OCI-LY7 (cell line): ENCODE measurements around the gene TPCN1. TPM values are rescaled to one million over a fixed set of nuclear protein-coding genes. Genes with fewer than 3 reads are reported as not detected.

Source experiments
- BruUV-seq: library from RNA; stranded (reverse); fragments of 400-500 nt; replicated peaks from 2 replicates; lab custom pipeline; 2021; lab: Mats Ljungman, UMichigan
- CTCF ChIA-PET: fragments of 300-600 bp; sonication (Branson Sonifier 250); formaldehyde crosslinking; loops from one replicate; lab custom pipeline; 2022; ENCODE audit warnings: antibody characterized with exemption; ENCODE audit not compliant: unreplicated experiment; lab: Charles Lee
- POLR2A ChIA-PET: fragments of 300-600 bp; sonication (Branson Sonifier 250); formaldehyde crosslinking; loops from one replicate; lab custom pipeline; 2022; ENCODE audit warnings: antibody characterized with exemption; lab: Charles Lee
- DNase-seq: peaks from one replicate; pipeline ENCODE4 v3.0.0-alpha.2; 2015; ENCODE audit warnings: low spot score
- H2AFZ ChIP-seq: fragments of 200-600 bp; sonication (generic), shearing (Covaris generic); 2 replicates; pipeline ENCODE4 v1.6.1; 2014; ENCODE audit warnings: mild to moderate bottlenecking, antibody characterized with exemption, low read length, moderate library complexity
- H3K27ac ChIP-seq: fragments of 200-600 bp; sonication (generic); 2 replicates; pipeline ENCODE4 v1.5.1; 2014; ENCODE audit warnings: mixed run types, low read depth, mild to moderate bottlenecking, moderate library complexity, low read length, inconsistent platforms; ENCODE audit not compliant: poor library complexity, severe bottlenecking
- H3K36me3 ChIP-seq: fragments of 200-600 bp; sonication (generic); 2 replicates; pipeline ENCODE4 v1.6.1; 2014; ENCODE audit warnings: mild to moderate bottlenecking, antibody characterized with exemption, low read length, moderate library complexity, mixed read lengths; ENCODE audit not compliant: insufficient read depth
- H3K4me1 ChIP-seq: fragments of 200-600 bp; sonication (generic); 2 replicates; pipeline ENCODE4 v1.5.1; 2014; ENCODE audit warnings: mild to moderate bottlenecking, low read length; ENCODE audit not compliant: insufficient read depth, poor library complexity, severe bottlenecking
- H3K4me2 ChIP-seq: fragments of 200-600 bp; sonication (generic); 2 replicates; pipeline ENCODE4 v1.6.1; 2014; ENCODE audit warnings: mild to moderate bottlenecking, low read length
- H3K4me3 ChIP-seq: fragments of 200-600 bp; sonication (generic); 2 replicates; pipeline ENCODE4 v1.5.1; 2014; ENCODE audit warnings: mild to moderate bottlenecking, low read depth, low read length; ENCODE audit not compliant: poor library complexity, severe bottlenecking
- H3K79me2 ChIP-seq: fragments of 200-600 bp; sonication (generic); 2 replicates; pipeline ENCODE4 v1.6.1; 2016; ENCODE audit warnings: low read depth, mild to moderate bottlenecking, low read length, moderate library complexity, mixed read lengths; ENCODE audit not compliant: insufficient read depth
- H3K9me2 ChIP-seq: fragments of 200-600 bp; sonication (generic); 2 replicates; pipeline ENCODE4 v1.6.1; 2016; ENCODE audit warnings: mild to moderate bottlenecking, low read length, mixed read lengths; ENCODE audit not compliant: insufficient read depth
- H3K9me3 ChIP-seq: fragments of 200-600 bp; sonication (generic); 2 replicates; pipeline ENCODE4 v1.6.1; 2014; ENCODE audit warnings: mild to moderate bottlenecking, mixed run types, low read length, mixed read lengths
- H4K20me1 ChIP-seq: fragments of 200-600 bp; sonication (generic); 2 replicates; pipeline ENCODE4 v1.6.1; 2014; ENCODE audit warnings: mild to moderate bottlenecking, antibody characterized with exemption, low read length, moderate library complexity, mixed read lengths; ENCODE audit not compliant: insufficient read depth
- EZH2phosphoT487 ChIP-seq: fragments of 200-600 bp; sonication (generic); IDR thresholded peaks from 2 replicates; pipeline ENCODE4 v1.6.1; 2018; ENCODE audit warnings: low read depth, borderline replicate concordance, mild to moderate bottlenecking, mixed run types, antibody characterized with exemption, low read length, moderate library complexity, mixed read lengths
- intact Hi-C: fragments of 100-400 bp; cut with micrococcal nuclease; formaldehyde crosslinking; loops from one replicate; pipeline ENCODE4 v1.10.0; 2022; ENCODE audit not compliant: unreplicated experiment
- total RNA-seq, 2 experiments: library from RNA; depleted of rRNA in 1 of 2; stranded (reverse); fragments of >200 nt in 1 of 2; shearing (Covaris generic) in 1 of 2; gene quantifications; 2 replicates each; pipeline ENCODE4 v1.2.3, GENCODE V29; 2014 to 2022
- TF ChIP-seq, protein P1 (sequence below): fragments of 200-600 bp; sonication (generic); conservative IDR thresholded peaks from 2 replicates; pipeline ENCODE4 v1.5.1; 2014; ENCODE audit warnings: mild to moderate bottlenecking, antibody characterized with exemption, low read length, moderate library complexity, mixed read lengths

TPCN1 gene
- total RNA-seq, 2 experiments from 2014 or later, result 96.0 to 160 TPM

DNA sequence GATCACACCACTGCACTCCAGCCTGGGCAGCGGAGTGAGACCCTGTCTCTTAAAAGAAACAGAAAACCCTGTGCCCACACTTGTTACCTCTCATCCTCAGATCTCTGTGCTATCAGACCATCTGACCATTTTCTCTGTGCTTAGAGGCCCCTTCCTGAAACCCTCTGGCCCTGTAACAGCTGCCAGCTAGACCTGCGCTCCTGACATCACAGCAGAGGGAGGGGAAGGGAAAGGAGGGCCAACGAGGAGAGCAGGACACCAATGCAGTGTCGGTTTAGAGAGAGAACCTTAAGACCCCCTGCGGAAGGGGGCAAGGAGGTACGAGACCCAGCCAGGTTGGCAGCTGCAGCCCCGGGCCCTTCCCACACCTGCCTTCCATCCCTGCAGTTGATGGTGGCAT lies 71.3 kb downstream of the TPCN1 start:
- no peaks in the 10 kb centered on the region for H3K9me2 ChIP-seq
- H3K4me2 ChIP-seq, result no peak overlapping the region
- no peaks in the 10 kb centered on the region for H3K4me1 ChIP-seq
- H2AFZ ChIP-seq, result no peak overlapping the region
- H3K4me3 ChIP-seq, result no peak overlapping the region
- H4K20me1 ChIP-seq, result no peaks in the 10 kb centered on the region
- no TSS peak for BruUV-seq
- POLR2A ChIA-PET, result no interaction called here
- H3K27ac ChIP-seq, result no peak overlapping the region
- peaks cover 98% of the 10 kb centered on the region for H3K36me3 ChIP-seq
- H3K79me2 ChIP-seq, result no peaks in the 10 kb centered on the region
- intact Hi-C loops, result no loop called here
- no peaks in the 10 kb centered on the region for H3K9me3 ChIP-seq
- DNase-seq, result no peak
- CTCF ChIA-PET, result no interaction called here
- TF ChIP-seq EZH2phosphoT487, result no peak
- TF ChIP-seq, protein P1, sequence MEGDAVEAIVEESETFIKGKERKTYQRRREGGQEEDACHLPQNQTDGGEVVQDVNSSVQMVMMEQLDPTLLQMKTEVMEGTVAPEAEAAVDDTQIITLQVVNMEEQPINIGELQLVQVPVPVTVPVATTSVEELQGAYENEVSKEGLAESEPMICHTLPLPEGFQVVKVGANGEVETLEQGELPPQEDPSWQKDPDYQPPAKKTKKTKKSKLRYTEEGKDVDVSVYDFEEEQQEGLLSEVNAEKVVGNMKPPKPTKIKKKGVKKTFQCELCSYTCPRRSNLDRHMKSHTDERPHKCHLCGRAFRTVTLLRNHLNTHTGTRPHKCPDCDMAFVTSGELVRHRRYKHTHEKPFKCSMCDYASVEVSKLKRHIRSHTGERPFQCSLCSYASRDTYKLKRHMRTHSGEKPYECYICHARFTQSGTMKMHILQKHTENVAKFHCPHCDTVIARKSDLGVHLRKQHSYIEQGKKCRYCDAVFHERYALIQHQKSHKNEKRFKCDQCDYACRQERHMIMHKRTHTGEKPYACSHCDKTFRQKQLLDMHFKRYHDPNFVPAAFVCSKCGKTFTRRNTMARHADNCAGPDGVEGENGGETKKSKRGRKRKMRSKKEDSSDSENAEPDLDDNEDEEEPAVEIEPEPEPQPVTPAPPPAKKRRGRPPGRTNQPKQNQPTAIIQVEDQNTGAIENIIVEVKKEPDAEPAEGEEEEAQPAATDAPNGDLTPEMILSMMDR, result no peak

DNA sequence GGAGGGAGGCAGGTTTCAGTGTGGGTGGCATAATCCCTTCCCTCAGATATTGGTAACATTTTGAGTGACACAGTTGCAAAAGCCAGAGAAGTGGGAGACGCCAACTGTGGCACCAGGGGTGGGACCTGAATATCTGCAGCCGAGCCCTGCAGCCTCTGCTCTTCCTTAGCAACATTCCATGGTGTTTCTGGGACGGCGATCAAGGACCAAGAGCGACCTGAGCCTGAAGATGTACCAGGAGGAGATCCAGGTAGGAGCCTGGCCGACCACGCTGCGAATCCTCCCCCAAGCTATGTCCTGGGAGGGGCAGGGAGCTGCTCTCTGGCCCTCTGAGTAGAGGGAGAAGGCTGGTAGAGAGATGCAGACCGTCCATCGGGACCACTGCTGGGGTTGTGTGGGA lies 71.8 kb downstream of the TPCN1 start:
- no peak overlapping the region for H3K4me3 ChIP-seq
- no TSS peak for BruUV-seq
- no peak for DNase-seq
- H3K36me3 ChIP-seq, result peaks cover 99% of the 10 kb centered on the region
- H4K20me1 ChIP-seq, result no peaks in the 10 kb centered on the region
- H3K4me1 ChIP-seq, result no peaks in the 10 kb centered on the region
- no peaks in the 10 kb centered on the region for H3K9me2 ChIP-seq
- POLR2A ChIA-PET, result no interaction called here
- no peaks in the 10 kb centered on the region for H3K79me2 ChIP-seq
- H2AFZ ChIP-seq, result no peak overlapping the region
- H3K9me3 ChIP-seq, result no peaks in the 10 kb centered on the region
- H3K4me2 ChIP-seq, result no peak overlapping the region
- CTCF ChIA-PET, result no interaction called here
- TF ChIP-seq EZH2phosphoT487, result no peak
- TF ChIP-seq, protein P1, result no peak
- H3K27ac ChIP-seq, result no peak overlapping the region
- intact Hi-C loops, result no loop called here

DNA sequence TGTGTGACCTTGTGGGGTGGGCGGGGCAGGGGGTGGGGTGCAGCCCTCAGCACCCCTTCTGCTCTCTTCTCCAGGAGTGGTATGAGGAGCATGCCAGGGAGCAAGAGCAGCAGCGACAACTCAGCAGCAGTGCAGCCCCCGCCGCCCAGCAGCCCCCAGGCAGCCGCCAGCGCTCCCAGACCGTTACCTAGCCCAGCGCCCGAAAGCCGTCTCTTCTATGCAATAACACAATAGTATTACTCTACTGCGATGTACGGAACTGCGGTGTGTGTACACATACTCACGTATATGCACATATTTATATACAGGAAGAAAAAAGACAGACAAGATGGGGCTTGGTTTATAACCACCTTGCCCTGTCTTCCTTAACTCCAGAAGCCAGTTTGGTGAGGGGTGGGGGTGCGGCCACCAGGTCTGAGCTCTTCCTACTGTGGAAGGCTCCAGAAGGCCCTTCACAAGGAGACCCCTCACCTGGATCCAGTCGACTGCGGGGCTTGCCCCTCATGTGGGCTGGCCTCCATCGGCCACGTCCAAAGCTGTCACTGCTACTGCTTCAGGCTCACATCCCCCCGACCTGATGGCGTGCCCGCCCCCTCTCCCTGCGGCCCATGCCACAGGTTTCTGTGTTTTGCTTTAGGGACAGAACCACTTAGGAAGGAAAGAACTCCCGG lies 74.8 kb downstream of the TPCN1 start:
- Histone ChIP-seq H3K36me3 (peaks cover 96% of the 10 kb centered on the region), H2AFZ (no peak overlapping the region), H3K4me1 (no peaks in the 10 kb centered on the region), H3K4me3 (no peak overlapping the region), H3K9me3 (no peaks in the 10 kb centered on the region), H3K27ac (no peak overlapping the region), H3K4me2 (no peak overlapping the region), H4K20me1 (no peaks in the 10 kb centered on the region), H3K79me2 (no peaks in the 10 kb centered on the region), H3K9me2 (no peaks in the 10 kb centered on the region)
- TF ChIP-seq EZH2phosphoT487, result no peak
- TF ChIP-seq, protein P1, result no peak
- intact Hi-C loops, result no loop called here
- CTCF ChIA-PET, result no interaction called here
- no TSS peak for BruUV-seq
- POLR2A ChIA-PET, result no interaction called here
- no peak for DNase-seq
